Fibroblast of lung (primary cell): ENCODE results near the gene LIN37. TPM values are rescaled to one million over a fixed set of nuclear protein-coding genes. Genes with fewer than 3 reads are reported as not detected.

Experiments
- DNase-seq, 2 donors: peaks; one replicate each; pipeline versions ENCODE4 v3.0.0 to v3.0.0-alpha.2; 2010; ENCODE audit warnings: low read depth in 2 of 2
- H2AFZ ChIP-seq: 2 replicates; pipeline ENCODE4 v1.5.1; 2012; ENCODE audit warnings: low read length, control low read depth, inconsistent platforms
- H3K27ac ChIP-seq: 2 replicates; pipeline ENCODE4 v1.5.1; 2011; ENCODE audit warnings: low read length, control low read depth; ENCODE audit not compliant: insufficient read depth
- H3K27me3 ChIP-seq: 2 replicates; pipeline ENCODE4 v1.5.1; 2011; ENCODE audit warnings: mild to moderate bottlenecking, low read length; ENCODE audit not compliant: control insufficient read depth, insufficient read depth
- H3K36me3 ChIP-seq: 2 replicates; pipeline ENCODE4 v1.5.1; 2011; ENCODE audit warnings: low read length; ENCODE audit not compliant: control insufficient read depth, insufficient read depth
- H3K4me1 ChIP-seq: 2 replicates; pipeline ENCODE4 v1.5.1; 2011; ENCODE audit warnings: low read length; ENCODE audit not compliant: control insufficient read depth, insufficient read depth; ENCODE audit errors: extremely low read depth
- H3K4me2 ChIP-seq: 2 replicates; pipeline ENCODE4 v1.5.1; 2011; ENCODE audit warnings: low read length, control low read depth; ENCODE audit not compliant: insufficient read depth; ENCODE audit errors: extremely low read depth
- H3K4me3 ChIP-seq, 4 experiments: fragments of 200-600 bp in 1 of 4; sonication (generic) in 1 of 4; replicated peaks in 1 of 4; 2 replicates each; pipeline ENCODE4 v1.5.1; 2011 to 2016; ENCODE audit warnings: low read length in 4 of 4, low read depth in 3 of 4, mild to moderate bottlenecking in 3 of 4, control low read depth in 2 of 4, inconsistent platforms in 1 of 4, mixed read lengths in 1 of 4; ENCODE audit not compliant: insufficient read depth in 1 of 4; ENCODE audit errors: control extremely low read depth in 1 of 4
- H3K79me2 ChIP-seq: 2 replicates; pipeline ENCODE4 v1.5.1; 2012; ENCODE audit warnings: mild to moderate bottlenecking, low read length, inconsistent platforms; ENCODE audit not compliant: control insufficient read depth, insufficient read depth
- H3K9ac ChIP-seq: 2 replicates; pipeline ENCODE4 v1.5.1; 2011; ENCODE audit warnings: mild to moderate bottlenecking, low read length, control low read depth; ENCODE audit not compliant: insufficient read depth
- H3K9me3 ChIP-seq: 2 replicates; pipeline ENCODE4 v1.5.1; 2012; ENCODE audit warnings: low read depth, low read length; ENCODE audit not compliant: control insufficient read depth, insufficient read depth
- H4K20me1 ChIP-seq: 2 replicates; pipeline ENCODE4 v1.5.1; 2011; ENCODE audit warnings: low read length; ENCODE audit not compliant: control insufficient read depth, insufficient read depth; ENCODE audit errors: extremely low read depth
- EZH2 ChIP-seq: IDR thresholded peaks from 2 replicates; pipeline ENCODE4 v1.5.1; 2012; ENCODE audit warnings: low read length, control low read depth, mild to moderate bottlenecking; ENCODE audit errors: missing control alignments
- polyA plus RNA-seq, 2 donors: library from polyadenylated mRNA; depleted of rRNA in 1 of 2; stranded (reverse) in 1 of 2; unstranded in 1 of 2; fragments of >200 nt; gene quantifications; 2 replicates each; pipeline ENCODE4 v1.2.1, GENCODE V29; 2011 to 2012; ENCODE audit warnings: missing spikeins in 1 of 2
- total RNA-seq: library from RNA; depleted of rRNA; stranded (reverse); fragments of >200 nt; gene quantifications from 2 replicates; pipeline ENCODE4 v1.2.1, GENCODE V29; 2014
- TF ChIP-seq, protein P1 (sequence below), 2 donors: IDR thresholded peaks in 1 of 2; conservative IDR thresholded peaks in 1 of 2; 1 replicate in 1 of 2; 2 replicates in 1 of 2; pipeline ENCODE4 v1.5.1; 2011 to 2012; ENCODE audit warnings: low read length in 2 of 2, control low read depth in 1 of 2, inconsistent platforms in 1 of 2, low read depth in 1 of 2, mild to moderate bottlenecking in 1 of 2

LIN37 gene
- total and polyA plus RNA-seq, 2 donors (not counting 1 experiment from before 2014, with no cell fraction given) = 6.4 to 10.3 TPM

- no peak overlapping the region for H3K9ac ChIP-seq
- H3K36me3 ChIP-seq = peaks cover 27% of the 10 kb centered on the region
- H3K4me2 ChIP-seq = no peak overlapping the region
- no peak for DNase-seq
- no peak overlapping the region for H3K4me3 ChIP-seq
- H3K79me2 ChIP-seq = no peaks in the 10 kb centered on the region
- H2AFZ ChIP-seq = no peak overlapping the region
- H4K20me1 ChIP-seq = no peaks in the 10 kb centered on the region
- H3K27ac ChIP-seq = no peak overlapping the region
- TF ChIP-seq EZH2 = no peak
- TF ChIP-seq, protein P1, sequence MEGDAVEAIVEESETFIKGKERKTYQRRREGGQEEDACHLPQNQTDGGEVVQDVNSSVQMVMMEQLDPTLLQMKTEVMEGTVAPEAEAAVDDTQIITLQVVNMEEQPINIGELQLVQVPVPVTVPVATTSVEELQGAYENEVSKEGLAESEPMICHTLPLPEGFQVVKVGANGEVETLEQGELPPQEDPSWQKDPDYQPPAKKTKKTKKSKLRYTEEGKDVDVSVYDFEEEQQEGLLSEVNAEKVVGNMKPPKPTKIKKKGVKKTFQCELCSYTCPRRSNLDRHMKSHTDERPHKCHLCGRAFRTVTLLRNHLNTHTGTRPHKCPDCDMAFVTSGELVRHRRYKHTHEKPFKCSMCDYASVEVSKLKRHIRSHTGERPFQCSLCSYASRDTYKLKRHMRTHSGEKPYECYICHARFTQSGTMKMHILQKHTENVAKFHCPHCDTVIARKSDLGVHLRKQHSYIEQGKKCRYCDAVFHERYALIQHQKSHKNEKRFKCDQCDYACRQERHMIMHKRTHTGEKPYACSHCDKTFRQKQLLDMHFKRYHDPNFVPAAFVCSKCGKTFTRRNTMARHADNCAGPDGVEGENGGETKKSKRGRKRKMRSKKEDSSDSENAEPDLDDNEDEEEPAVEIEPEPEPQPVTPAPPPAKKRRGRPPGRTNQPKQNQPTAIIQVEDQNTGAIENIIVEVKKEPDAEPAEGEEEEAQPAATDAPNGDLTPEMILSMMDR (conservative IDR thresholded peaks at IDR 0.05 in 1 of 2, IDR thresholded peaks at IDR 0.05 in 1 of 2; ENCODE audit: low read depth in 1 of 2, low read length in 2 of 2) = no peak
- H3K9me3 ChIP-seq = no peaks in the 10 kb centered on the region
- peaks cover 6% of the 10 kb centered on the region for H3K4me1 ChIP-seq
- no peaks in the 10 kb centered on the region for H3K27me3 ChIP-seq
These were observed 9.5 kb upstream of the LIN37 start for GRCh38 chr19:35738887-35739229.

GRCh38 chr19:35739275-35740107 lies 8.9 kb upstream of the LIN37 start:
- Histone ChIP-seq H3K4me2 (peak overlapping the region; percentile 71), H3K9me3 (no peaks in the 10 kb centered on the region), H3K4me3 (peak overlapping the region in 3 of 4 experiments; percentile 58 to 62 (median 59)), H3K27ac (peak overlapping the region; percentile 79), H3K27me3 (no peaks in the 10 kb centered on the region), H3K36me3 (peaks cover 22% of the 10 kb centered on the region), H3K4me1 (peaks cover 10% of the 10 kb centered on the region), H2AFZ (no peak overlapping the region), H3K9ac (peak overlapping the region; percentile 55), H4K20me1 (no peaks in the 10 kb centered on the region), H3K79me2 (no peaks in the 10 kb centered on the region)
- TF ChIP-seq, protein P1 (conservative IDR thresholded peaks at IDR 0.05 in 1 of 2, IDR thresholded peaks at IDR 0.05 in 1 of 2; ENCODE audit: low read depth in 1 of 2, low read length in 2 of 2) = no peak
- TF ChIP-seq EZH2 = no peak
- DNase-seq = no peak

- Histone ChIP-seq H3K9ac (peak overlapping the region; percentile 55), H4K20me1 (no peaks in the 10 kb centered on the region), H3K9me3 (no peaks in the 10 kb centered on the region), H3K4me1 (peaks cover 12% of the 10 kb centered on the region), H2AFZ (peak overlapping the region; percentile 40), H3K27ac (peak overlapping the region; percentile 79), H3K79me2 (no peaks in the 10 kb centered on the region), H3K4me2 (peak overlapping the region; percentile 71), H3K36me3 (peaks cover 19% of the 10 kb centered on the region), H3K27me3 (no peaks in the 10 kb centered on the region), H3K4me3 (peak overlapping the region; percentile 56 to 62 (median 58))
- DNase-seq = no peak
- TF ChIP-seq, protein P1 (conservative IDR thresholded peaks at IDR 0.05 in 1 of 2, IDR thresholded peaks at IDR 0.05 in 1 of 2; ENCODE audit: low read depth in 1 of 2, low read length in 2 of 2) = no peak
- TF ChIP-seq EZH2 = no peak
These were observed 8.3 kb upstream of the LIN37 start for GRCh38 chr19:35740108-35740422.
